Kidney epithelial cell (primary cell): ENCODE measurements around the gene SAMD11. TPM values are rescaled to one million over a fixed set of nuclear protein-coding genes. Genes with fewer than 3 reads are reported as not detected.

ENCODE experiments used
- DNase-seq: peaks from one replicate; pipeline ENCODE4 v3.0.0-alpha.2; 2010; ENCODE audit warnings: low read depth
- H3K27me3 ChIP-seq: 2 replicates; pipeline ENCODE4 v1.6.0; 2011; ENCODE audit warnings: low read length; ENCODE audit not compliant: control insufficient read depth, insufficient read depth
- H3K36me3 ChIP-seq: 2 replicates; pipeline ENCODE4 v1.5.1; 2011; ENCODE audit warnings: low read length; ENCODE audit not compliant: control insufficient read depth, insufficient read depth
- H3K4me3 ChIP-seq: 2 replicates; pipeline ENCODE4 v1.5.1; 2011; ENCODE audit warnings: low read depth, mild to moderate bottlenecking, control low read depth, low read length
- total RNA-seq: library from RNA; depleted of rRNA; stranded (reverse); fragments of >200 nt; gene quantifications from 2 replicates; pipeline ENCODE4 v1.2.3, GENCODE V29; 2015
- TF ChIP-seq, protein P1 (sequence below): IDR thresholded peaks from 2 replicates; pipeline ENCODE4 v1.5.1; 2011; ENCODE audit warnings: mild to moderate bottlenecking, moderate library complexity, low read length, control low read depth, inconsistent platforms; ENCODE audit not compliant: insufficient read depth, poor library complexity, severe bottlenecking

The SAMD11 gene
- total RNA-seq, 1 donor from 2014 or later, result 2.3 TPM

GRCh38 chr1:924656-925560, 1.2 kb downstream of the SAMD11 start:
- DNase-seq, result no peak
- Histone ChIP-seq H3K4me3 (peak overlapping the region; percentile 41), H3K27me3 (peaks cover 80% of the 10 kb centered on the region), H3K36me3 (no peaks in the 10 kb centered on the region)
- TF ChIP-seq, protein P1, sequence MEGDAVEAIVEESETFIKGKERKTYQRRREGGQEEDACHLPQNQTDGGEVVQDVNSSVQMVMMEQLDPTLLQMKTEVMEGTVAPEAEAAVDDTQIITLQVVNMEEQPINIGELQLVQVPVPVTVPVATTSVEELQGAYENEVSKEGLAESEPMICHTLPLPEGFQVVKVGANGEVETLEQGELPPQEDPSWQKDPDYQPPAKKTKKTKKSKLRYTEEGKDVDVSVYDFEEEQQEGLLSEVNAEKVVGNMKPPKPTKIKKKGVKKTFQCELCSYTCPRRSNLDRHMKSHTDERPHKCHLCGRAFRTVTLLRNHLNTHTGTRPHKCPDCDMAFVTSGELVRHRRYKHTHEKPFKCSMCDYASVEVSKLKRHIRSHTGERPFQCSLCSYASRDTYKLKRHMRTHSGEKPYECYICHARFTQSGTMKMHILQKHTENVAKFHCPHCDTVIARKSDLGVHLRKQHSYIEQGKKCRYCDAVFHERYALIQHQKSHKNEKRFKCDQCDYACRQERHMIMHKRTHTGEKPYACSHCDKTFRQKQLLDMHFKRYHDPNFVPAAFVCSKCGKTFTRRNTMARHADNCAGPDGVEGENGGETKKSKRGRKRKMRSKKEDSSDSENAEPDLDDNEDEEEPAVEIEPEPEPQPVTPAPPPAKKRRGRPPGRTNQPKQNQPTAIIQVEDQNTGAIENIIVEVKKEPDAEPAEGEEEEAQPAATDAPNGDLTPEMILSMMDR, result no peak

GRCh38 chr1:925561-926421, 2.1 kb downstream of the SAMD11 start:
- Histone ChIP-seq H3K36me3 (no peaks in the 10 kb centered on the region), H3K27me3 (peaks cover 80% of the 10 kb centered on the region), H3K4me3 (peak overlapping the region; percentile 41)
- DNase-seq, result no peak
- TF ChIP-seq, protein P1, result peak; percentile 4

- TF ChIP-seq, protein P1, result no peak
- Histone ChIP-seq H3K4me3 (no peak overlapping the region), H3K27me3 (peaks cover 84% of the 10 kb centered on the region), H3K36me3 (no peaks in the 10 kb centered on the region)
- DNase-seq, result no peak
Observed at GRCh38 chr1:927234-927633, 3.5 kb downstream of the SAMD11 start.

DNA sequence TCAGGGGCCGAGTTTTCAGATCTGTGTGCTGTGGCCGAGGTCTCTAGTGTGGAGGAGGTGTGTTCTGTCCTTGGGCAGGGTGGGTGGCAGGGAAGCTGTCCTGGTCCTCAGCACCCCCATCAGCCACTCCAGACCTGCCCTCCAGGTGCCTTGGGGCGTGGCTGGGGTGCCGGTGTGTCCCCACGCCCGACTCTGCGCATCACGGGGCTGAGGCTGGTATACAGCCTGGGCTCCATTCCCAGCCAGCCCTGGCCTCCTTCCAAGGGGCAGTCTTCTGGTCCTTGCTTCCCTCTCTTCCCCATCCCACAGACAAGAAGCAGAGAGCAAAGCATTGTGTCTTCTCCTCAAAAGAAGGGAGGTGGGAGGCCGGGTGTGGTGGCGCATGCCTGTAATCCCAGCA, 4.0 kb downstream of the SAMD11 start:
- TF ChIP-seq, protein P1, result no peak
- Histone ChIP-seq H3K27me3 (peaks cover 84% of the 10 kb centered on the region), H3K4me3 (no peak overlapping the region), H3K36me3 (no peaks in the 10 kb centered on the region)
- no peak for DNase-seq

GRCh38 chr1:928825-929661, 5.3 kb downstream of the SAMD11 start:
- Histone ChIP-seq H3K27me3 (peaks cover 86% of the 10 kb centered on the region), H3K4me3 (no peak overlapping the region), H3K36me3 (no peaks in the 10 kb centered on the region)
- TF ChIP-seq, protein P1, result no peak
- no peak for DNase-seq
